IMR-90 (cell line): ENCODE results near the gene DCTN1.

ENCODE experiments used
- BHLHE40 ChIP-seq: fragments of 150-350 bp; IDR thresholded peaks from 2 replicates; pipeline ENCODE4 v1.6.1; 2016; ENCODE audit warnings: mild to moderate bottlenecking, low read depth, low read length
- CEBPB ChIP-seq: IDR thresholded peaks from 2 replicates; pipeline ENCODE4 v1.6.1; 2012; ENCODE audit warnings: low read depth, low read length, improper control_type of control experiment
- CTCF ChIP-seq: conservative IDR thresholded peaks from 2 replicates; pipeline ENCODE4 v1.5.1; 2012; ENCODE audit warnings: mild to moderate bottlenecking, low read depth, low read length, improper control_type of control experiment
- FOS ChIP-seq: fragments of 150-350 bp; IDR thresholded peaks from 2 replicates; pipeline ENCODE4 v1.6.1; 2016; ENCODE audit warnings: low read depth, low read length
- MAFK ChIP-seq: IDR thresholded peaks from 2 replicates; pipeline ENCODE4 v1.6.1; 2012; ENCODE audit warnings: low read depth, low read length, improper control_type of control experiment
- MAZ ChIP-seq: IDR thresholded peaks from 2 replicates; pipeline ENCODE4 v1.6.1; 2012; ENCODE audit warnings: low read depth, mild to moderate bottlenecking, low read length, improper control_type of control experiment, moderate library complexity, borderline replicate concordance
- MXI1 ChIP-seq: IDR thresholded peaks from 2 replicates; pipeline ENCODE4 v1.6.1; 2012; ENCODE audit warnings: low read depth, mild to moderate bottlenecking, low read length, moderate library complexity, borderline replicate concordance
- POLR2A ChIP-seq: IDR thresholded peaks from 2 replicates; pipeline ENCODE4 v1.6.1; 2012; ENCODE audit warnings: mild to moderate bottlenecking, low read depth, low read length
- RAD21 ChIP-seq: IDR thresholded peaks from 2 replicates; pipeline ENCODE4 v1.6.1; 2012; ENCODE audit warnings: low read length, improper control_type of control experiment
- RCOR1 ChIP-seq: IDR thresholded peaks from 2 replicates; pipeline ENCODE4 v1.6.1; 2012; ENCODE audit warnings: mild to moderate bottlenecking, low read length, improper control_type of control experiment; ENCODE audit not compliant: insufficient replicate concordance
- RFX5 ChIP-seq: IDR thresholded peaks from 2 replicates; pipeline ENCODE4 v1.8.0; 2012; ENCODE audit warnings: low read depth, mild to moderate bottlenecking, low read length, moderate library complexity
- SMC3 ChIP-seq: fragments of 150-350 bp; IDR thresholded peaks from 2 replicates; pipeline ENCODE4 v1.6.1; 2016; ENCODE audit warnings: low read depth, mild to moderate bottlenecking, antibody characterized with exemption, low read length, moderate library complexity
- USF2 ChIP-seq: fragments of 150-350 bp; IDR thresholded peaks from 2 replicates; pipeline ENCODE4 v1.6.1; 2017; ENCODE audit warnings: mild to moderate bottlenecking, antibody characterized with exemption, low read length, low read depth

GRCh38 chr2:74314107-74314506, 66.0 kb downstream of the DCTN1 start:
- no peak for TF ChIP-seq CTCF
- no peak for TF ChIP-seq MAFK
- TF ChIP-seq RCOR1 = no peak
- TF ChIP-seq FOS = no peak
- TF ChIP-seq MAZ = no peak
- TF ChIP-seq CEBPB = no peak
- TF ChIP-seq POLR2A = no peak
- TF ChIP-seq USF2 = no peak
- TF ChIP-seq MXI1 = no peak
- no peak for TF ChIP-seq RFX5
- TF ChIP-seq RAD21 = no peak
- TF ChIP-seq SMC3 = no peak
- TF ChIP-seq BHLHE40 = no peak
